Measurements from ENCODE around the gene AGAP2.

The AGAP2 gene

DNA sequence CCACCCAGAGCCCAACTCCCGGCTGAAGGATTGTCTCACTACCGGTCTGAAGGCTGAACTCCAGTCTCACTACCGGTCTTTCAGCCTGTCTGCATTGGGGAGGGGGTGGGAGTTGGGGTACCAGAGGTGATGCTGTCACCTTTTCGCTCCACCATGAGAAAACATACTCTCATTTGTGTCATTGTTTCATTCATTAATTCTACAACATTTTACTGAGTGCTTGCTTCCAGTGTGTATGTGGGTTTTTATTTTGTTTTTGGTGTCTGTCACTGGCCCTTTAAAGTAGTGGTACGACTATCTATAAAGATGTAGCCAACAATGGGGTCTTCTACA lies 14.1 kb upstream of the AGAP2 start:
- no peak for DNase-seq

DNA sequence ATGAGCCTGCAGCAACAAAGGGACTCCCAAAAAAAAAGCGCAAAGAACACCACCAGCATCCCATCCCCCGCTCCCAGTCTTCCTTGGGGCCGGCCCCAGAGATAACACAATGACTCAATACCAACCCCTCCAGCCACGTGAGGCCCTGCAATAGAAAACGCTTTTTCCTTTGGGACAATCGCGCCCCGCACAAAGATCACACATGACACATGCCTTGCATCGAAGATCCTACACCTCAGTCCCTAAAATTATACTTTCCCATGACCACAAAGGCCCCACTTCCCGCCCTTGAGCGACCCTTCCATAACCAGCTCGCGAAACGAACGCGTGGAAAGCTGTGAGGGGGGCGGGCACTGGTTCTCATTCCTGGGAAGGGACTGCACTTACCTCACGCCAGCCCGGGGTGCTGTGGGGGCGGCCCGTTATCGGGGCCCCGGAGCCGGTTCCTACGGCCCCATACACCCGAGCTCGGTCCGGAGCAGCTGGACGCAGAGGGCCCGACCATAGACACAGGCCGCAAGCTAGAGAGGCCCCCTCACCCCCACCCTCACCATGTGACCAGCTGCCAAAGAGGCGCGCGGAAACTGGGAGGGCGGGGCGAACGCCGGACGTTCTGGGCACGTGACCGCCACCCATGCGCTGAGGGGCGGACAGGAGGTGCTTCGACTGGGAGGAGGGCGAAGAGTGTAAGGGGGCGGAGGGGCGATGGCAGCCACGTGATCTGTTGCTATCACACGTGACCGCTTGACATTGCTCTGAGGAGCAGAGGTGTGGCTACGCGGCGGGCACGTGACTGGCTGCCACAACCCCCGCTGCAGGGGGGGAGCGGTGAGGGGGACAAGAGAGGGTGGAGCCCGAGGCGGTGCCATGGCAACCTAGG lies 13.5 kb upstream of the AGAP2 start, which contains the start of gene CDK4:
CDK4 (minus strand) TSS at position 523 of the 880 bp plus-strand sequence. CDS start 593 bp downstream, outside the sequence.
- peak; percentile 99 for DNase-seq

GRCh38 chr12:57751432-57751787 lies 12.9 kb upstream of the AGAP2 start:
- DNase-seq = no peak

GRCh38 chr12:57750561-57751431 lies 12.3 kb upstream of the AGAP2 start:
- no peak for DNase-seq

DNA sequence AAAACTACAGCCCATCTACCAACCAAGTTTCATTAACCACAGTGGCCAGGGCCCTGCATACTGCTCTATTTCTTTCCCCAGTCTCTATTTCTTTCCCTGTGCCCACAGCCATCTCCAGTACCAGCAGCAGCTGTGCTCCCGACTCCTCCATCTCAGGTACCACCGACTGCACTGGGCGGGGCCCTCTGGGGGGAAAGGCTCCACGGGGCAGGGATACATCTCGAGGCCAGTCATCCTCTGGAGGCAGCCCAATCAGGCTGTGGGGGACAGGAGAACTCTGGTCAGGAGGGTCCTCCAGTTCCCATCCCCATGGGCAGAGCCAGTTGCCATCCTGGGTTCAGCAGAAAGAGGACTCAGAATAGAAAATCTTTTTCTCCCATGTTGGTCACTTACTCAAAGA lies 10.5 kb upstream of the AGAP2 start:
- DNase-seq = no peak

DNA sequence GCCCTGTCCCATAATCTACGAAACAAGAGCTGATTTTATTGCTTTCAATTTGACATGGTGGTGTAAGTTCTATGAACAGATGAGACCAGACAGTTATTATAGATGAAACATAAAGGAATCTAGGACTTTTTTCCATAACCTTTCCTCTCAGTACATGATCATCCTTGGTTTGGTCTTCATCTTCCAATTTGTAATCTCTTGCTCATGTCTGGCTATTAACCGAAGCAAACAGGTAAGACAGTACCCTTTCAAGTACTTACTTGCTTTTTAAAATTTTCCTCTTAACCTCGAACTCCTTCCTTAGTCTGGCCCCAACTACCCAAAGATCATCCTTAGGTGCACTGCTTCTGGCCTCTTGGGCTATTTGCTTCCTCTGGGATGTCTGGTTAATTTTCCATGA lies 7.5 kb upstream of the AGAP2 start:
- no peak for DNase-seq

DNA sequence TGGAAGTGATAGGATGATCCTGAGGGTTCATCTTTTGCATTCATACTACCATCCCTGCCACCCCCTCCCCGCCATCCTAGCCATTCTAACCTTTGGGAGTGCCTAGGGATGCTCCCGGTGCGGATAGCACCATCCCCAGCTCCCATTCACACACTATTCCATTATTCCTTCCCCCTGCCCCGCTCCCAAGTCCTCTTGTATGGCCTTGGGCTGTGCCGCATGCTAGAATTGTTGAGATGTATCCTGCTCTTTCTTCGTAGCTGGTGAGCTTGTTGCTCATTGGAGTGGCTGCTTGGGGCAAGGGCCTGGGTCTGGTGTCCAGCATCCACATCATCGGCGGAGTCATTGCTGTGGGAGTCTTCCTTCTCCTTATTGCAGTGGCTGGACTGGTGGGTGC lies 6.9 kb upstream of the AGAP2 start:
- DNase-seq = no peak

- DNase-seq = peak; percentile 94
Observed at GRCh38 chr12:57744777-57745484, 6.4 kb upstream of the AGAP2 start, which contains the start of gene TSPAN31. Gene TSPAN31 (plus strand): TSS chr12:57745039. CDS start chr12:57745155, 116 bp downstream.

GRCh38 chr12:57744194-57744776 lies 5.7 kb upstream of the AGAP2 start:
- peak; percentile 64 for DNase-seq

DNA sequence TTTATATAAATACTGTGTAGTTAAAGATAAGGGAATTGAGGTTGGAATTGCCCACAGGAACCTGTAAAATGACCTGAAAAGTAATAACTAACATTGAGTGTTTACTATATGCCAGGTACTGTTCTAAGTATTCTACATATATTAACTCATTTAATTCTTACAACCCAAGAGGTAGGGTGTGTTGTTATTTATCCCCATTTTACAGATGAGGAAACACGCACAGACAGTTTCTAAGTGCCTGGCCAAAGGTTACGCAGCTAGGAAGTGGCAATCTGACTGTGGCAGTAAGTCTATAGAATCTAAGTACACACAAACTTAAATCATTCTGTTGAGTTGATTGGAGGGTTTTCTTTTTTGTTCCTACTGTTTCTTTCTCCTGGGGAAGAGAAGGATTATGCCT lies 5.2 kb upstream of the AGAP2 start:
- no peak for DNase-seq

DNA sequence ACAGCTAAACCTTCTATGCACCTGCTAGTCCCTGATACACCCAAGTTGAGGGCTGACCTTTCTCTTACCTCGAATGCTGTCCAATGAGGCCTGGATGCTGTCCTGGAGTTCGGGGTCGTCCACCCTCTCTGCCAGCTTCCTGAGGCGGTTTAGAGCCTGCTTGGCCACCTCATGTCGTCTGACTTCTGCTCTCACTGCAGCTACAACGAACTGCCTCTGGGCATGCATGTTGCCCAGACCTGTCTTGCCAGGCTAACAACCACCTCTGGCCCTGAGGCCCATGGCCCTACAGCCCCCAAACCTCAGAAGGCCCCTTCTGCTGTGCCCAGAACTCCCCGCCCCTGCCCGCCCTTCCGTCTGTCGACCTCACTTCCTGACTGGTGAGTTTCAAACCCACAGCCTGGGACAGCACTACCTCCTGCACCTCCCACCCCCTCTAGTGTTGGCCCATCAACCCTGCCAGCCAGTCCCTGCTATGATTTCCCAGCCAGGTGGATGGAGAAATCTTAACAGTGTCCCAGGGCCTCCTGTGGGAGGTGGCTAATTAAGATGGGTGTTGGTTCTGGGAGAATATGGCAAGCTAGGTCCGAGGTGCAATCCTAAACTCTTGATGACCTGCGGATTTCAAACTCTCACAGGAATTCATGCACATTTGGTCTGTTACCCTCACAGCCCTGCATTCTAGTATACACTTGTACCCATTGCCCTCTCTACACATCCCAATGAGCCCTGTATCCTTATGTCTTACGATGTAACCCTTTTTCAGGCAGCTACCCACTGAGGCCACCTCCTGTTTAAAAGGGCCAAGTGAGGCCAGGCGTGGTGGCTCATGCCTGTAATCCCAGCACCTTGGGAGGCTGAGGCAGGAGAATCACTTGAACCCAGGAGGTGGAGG lies 3.5 kb upstream of the AGAP2 start:
- DNase-seq = peak; percentile 68

DNA sequence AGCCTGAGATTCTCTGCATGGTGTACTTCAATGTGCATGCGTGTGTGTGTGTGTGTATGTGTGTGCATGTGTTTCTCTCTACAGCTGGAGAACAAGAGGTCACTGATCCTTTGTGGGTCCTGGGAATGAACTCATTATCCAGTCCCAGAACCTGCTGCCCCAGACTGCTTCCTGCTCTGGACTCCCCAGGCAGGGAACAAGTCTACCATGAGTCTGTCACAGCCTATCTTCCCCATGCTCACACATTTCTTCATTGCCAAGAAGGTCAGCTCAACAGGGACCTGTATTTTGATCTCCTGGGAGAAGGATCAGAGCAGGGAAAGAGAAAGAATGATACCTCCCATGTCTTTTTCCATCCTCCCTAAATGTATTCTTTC lies 2.9 kb upstream of the AGAP2 start:
- no peak for DNase-seq

DNA sequence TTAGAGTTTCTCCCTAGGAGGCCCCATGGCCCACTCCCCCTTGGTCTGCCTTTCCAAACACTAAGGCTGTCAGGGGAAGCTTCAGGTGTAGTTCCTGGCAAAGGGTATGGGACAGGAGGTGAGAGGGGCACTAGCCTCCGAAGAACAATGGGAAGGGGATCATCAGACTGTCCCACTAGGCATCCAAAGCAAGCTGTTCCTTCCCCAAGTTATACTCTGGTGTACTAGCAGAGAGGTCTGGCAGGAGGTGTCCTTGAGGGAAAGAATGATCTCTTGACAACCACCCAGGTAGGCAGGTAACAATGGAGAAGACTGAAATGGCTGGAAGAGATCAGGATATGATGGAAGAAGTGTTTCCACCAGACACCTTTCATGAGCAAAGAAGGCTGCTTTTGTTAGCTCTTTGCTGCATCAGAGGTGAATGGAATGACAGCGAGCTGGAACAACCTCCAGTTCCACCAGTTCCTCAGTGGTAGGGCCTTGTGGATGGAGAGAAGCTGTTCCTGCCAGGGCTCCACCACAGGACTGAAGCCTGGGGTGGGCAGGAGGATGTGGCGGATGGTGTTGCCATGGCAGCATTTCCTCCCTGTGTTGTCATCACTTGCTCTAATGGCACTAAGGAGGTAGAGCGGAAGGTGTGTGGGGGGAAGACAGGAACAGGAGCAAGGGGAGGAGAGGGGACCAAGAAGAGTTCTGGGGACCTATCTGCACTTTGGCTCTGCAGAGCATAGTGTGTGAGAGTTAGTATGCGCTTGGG lies 2.3 kb upstream of the AGAP2 start:
- peak; percentile 75 for DNase-seq

DNA sequence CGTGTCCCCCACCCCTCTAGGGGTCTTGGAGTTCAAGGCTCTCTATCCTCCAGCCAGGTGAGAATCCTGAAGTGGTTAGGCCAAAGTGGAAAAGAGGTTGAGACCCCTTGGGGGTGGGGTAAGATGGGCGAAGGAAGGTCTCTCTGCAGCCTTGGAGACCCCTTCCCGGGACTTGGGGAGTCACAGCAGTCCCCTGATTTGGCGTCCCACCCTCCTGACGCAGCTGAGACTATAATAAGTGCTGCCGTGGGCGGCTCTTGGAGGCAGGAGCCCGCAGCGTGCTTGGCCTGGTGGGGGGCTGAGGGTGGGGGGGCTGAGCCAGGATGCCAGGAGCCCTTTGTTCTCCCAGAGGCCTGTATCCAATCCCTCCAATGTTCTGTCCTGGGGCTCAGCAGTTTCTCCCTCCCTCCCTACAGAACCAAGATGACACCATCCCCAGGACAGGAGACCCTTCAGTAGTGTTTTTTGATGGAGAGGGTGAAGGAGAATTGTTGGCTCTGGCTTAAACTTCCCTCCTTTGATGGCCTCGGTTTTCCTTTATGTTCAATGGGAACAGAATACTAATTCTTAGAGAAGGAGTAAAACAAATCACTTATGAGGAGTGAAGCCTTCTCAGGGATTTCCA lies 1.5 kb upstream of the AGAP2 start:
- no peak for DNase-seq

DNA sequence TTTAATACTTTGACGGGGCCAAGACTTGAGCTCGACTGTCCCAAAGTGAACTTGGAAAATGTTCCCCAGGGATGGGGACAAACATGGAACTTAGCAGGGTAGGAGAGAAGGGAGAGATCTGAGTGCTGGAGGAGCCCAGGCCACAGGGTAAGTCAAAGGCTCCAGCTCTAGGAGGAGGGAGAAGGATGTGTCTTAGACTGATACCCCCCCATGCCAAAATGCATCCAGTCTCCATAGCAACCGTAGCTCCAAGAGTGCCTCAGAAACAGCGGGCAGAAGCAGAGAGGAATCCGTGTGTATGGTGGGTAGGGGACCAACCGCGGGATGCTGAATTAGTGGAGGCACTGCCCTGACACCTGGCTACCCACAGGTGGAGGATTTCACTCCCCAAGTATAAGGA lies 845 bp upstream of the AGAP2 start:
- DNase-seq = no peak

DNA sequence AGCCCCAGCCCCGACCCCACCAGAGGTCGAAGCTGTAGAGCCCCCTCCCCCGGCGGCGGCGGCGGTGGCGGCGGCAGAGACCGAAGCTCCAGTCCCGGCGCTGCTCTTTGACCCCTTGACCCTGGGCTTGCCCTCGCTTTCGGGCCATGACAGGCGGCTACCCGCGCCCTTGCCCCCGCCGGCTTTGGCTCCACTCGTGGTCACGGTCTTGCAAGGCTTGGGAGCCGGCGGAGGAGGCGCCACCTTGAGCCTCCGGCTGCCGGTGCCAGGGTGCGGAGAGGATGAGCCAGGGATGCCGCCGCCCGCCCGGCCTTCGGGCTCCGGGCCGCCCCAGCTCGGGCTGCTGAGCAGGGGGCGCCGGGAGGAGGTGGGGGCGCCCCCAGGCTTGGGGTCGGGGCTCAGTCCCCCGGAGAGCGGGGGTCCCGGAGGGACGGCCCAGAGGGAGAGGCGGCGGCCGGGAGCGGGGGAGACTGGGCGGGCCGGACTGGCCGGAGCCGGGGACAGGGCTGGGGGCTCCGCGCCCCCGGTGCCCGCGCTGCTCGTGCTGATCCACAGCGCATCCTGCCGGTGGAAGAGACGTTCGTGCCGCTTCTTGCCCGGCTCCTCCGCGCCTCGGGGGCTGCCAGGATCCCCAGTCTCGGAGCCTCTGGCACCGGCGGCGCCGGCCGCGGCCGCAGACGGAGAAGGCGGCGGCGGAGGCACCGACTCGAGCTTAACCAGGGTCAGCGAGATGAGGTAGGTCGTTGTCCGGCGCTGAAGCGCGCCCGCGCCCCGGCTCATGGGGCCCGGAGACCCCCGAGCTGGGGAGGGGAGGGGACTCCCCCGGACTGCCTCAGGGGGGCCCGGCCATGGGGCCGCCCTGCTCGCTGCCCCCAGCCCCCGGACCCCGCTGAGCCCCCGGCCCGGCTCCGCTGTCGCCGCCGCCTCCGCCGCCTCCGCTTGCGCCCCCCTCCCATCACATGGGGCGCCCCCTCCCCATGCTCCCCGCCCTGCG lies 778 bp downstream of the AGAP2 start:
- DNase-seq = no peak

DNA sequence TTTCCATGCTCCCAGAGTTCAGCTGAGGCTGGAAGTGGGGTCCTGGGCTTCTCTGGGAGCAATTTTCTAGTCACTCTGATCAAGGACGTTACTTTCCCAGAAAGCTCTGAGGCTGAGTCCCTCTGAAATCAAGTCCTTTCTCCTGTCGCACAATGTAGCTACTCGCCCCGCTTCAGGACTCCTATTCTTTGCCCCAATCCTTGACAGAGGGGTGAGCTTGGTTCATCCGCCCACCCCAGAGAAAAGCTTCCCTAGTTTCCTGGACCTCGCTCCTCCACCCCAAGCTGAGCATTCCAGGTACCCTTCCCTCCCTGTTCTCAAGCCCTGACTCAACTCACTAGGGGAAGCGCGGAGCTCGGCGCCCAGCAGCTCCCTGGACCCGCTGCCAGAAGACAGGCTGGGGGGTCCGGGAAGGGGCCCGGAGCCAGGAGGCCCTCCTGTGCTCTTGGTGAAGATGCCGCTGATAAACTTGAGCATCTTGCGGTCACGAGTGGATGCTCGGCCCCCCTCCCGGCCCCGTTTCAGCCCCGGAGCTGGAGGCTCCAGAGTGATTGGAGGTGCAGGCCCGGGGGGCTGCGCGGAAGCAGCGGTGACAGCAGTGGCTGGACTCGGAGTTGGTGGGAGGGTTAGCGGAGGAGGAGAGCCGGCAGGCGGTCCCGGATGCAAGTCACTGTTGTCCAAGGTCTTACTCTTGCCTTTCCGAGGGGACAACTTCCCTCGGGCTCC lies 1.6 kb downstream of the AGAP2 start:
- no peak for DNase-seq

- DNase-seq = no peak
Observed at GRCh38 chr12:57735952-57736740, 2.4 kb downstream of the AGAP2 start.

Data from effector CD4-positive, alpha-beta T cell (primary cell).